H9 (cell line): Measurements from ENCODE around the gene ROR1. TPM values are rescaled to one million over a fixed set of nuclear protein-coding genes. Genes with fewer than 3 reads are reported as not detected.

ENCODE experiments used
- DNase-seq: peaks from one replicate; pipeline ENCODE4 v3.0.0-alpha.2; 2017
- H2AFZ ChIP-seq: one replicate; pipeline ENCODE4 v1.6.1; 2013; ENCODE audit warnings: mild to moderate bottlenecking, low read length, control low read depth, moderate library complexity
- H2AK5ac ChIP-seq: 2 replicates; pipeline ENCODE4 v1.6.1; 2013; ENCODE audit warnings: low read length, control low read depth, mixed read lengths; ENCODE audit not compliant: insufficient read length
- H2BK120ac ChIP-seq: one replicate; pipeline ENCODE4 v1.6.1; 2013; ENCODE audit warnings: low read depth, mild to moderate bottlenecking, low read length, control low read depth, inconsistent platforms; ENCODE audit not compliant: poor library complexity, severe bottlenecking
- H2BK12ac ChIP-seq: 2 replicates; pipeline ENCODE4 v1.6.1; 2013; ENCODE audit warnings: low read length, control low read depth, mixed read lengths, low read depth; ENCODE audit not compliant: insufficient read length
- H2BK15ac ChIP-seq: 2 replicates; pipeline ENCODE4 v1.6.1; 2013; ENCODE audit warnings: low read depth, low read length, control low read depth
- H2BK20ac ChIP-seq: one replicate; pipeline ENCODE4 v1.6.1; 2013; ENCODE audit warnings: low read depth, mild to moderate bottlenecking, low read length, control low read depth, inconsistent platforms; ENCODE audit not compliant: poor library complexity, severe bottlenecking
- H2BK5ac ChIP-seq: 2 replicates; pipeline ENCODE4 v1.6.1; 2013; ENCODE audit warnings: low read length, control low read depth, mixed read lengths; ENCODE audit not compliant: insufficient read length
- H3K14ac ChIP-seq: 2 replicates; pipeline ENCODE4 v1.6.1; 2013; ENCODE audit warnings: low read length, control low read depth; ENCODE audit not compliant: insufficient read depth
- H3K18ac ChIP-seq: 2 replicates; pipeline ENCODE4 v1.6.1; 2013; ENCODE audit warnings: low read depth, mild to moderate bottlenecking, mixed read lengths, low read length, control low read depth; ENCODE audit not compliant: insufficient read length
- H3K23ac ChIP-seq: 2 replicates; pipeline ENCODE4 v1.6.1; 2013; ENCODE audit warnings: low read length, control low read depth, mixed read lengths, low read depth; ENCODE audit not compliant: insufficient read length
- H3K23me2 ChIP-seq: 2 replicates; pipeline ENCODE4 v1.6.1; 2013; ENCODE audit warnings: low read depth, mild to moderate bottlenecking, mixed read lengths, low read length, control low read depth; ENCODE audit not compliant: insufficient read length, poor library complexity, severe bottlenecking
- H3K27ac ChIP-seq: 2 replicates; pipeline ENCODE4 v1.5.1; 2013; ENCODE audit warnings: low read length, control low read depth, mixed read lengths, low read depth; ENCODE audit not compliant: insufficient read length
- H3K27me3 ChIP-seq: 2 replicates; pipeline ENCODE4 v1.6.1; 2013; ENCODE audit warnings: low read length, control low read depth, inconsistent platforms; ENCODE audit not compliant: insufficient read depth
- H3K4ac ChIP-seq: 2 replicates; pipeline ENCODE4 v1.6.1; 2013; ENCODE audit warnings: low read depth, mild to moderate bottlenecking, control low read depth, inconsistent platforms, low read length, moderate library complexity
- H3K4me1 ChIP-seq: 2 replicates; pipeline ENCODE4 v1.6.1; 2013; ENCODE audit warnings: low read length, control low read depth, inconsistent platforms; ENCODE audit not compliant: insufficient read depth
- H3K4me2 ChIP-seq: 2 replicates; pipeline ENCODE4 v1.6.1; 2013; ENCODE audit warnings: low read length, control low read depth, mixed read lengths; ENCODE audit not compliant: insufficient read length, insufficient read depth
- H3K56ac ChIP-seq: 2 replicates; pipeline ENCODE4 v1.6.1; 2013; ENCODE audit warnings: low read depth, mild to moderate bottlenecking, mixed read lengths, low read length, control low read depth; ENCODE audit not compliant: insufficient read length
- H3K79me1 ChIP-seq: 2 replicates; pipeline ENCODE4 v1.6.1; 2013; ENCODE audit warnings: low read depth, mild to moderate bottlenecking, moderate library complexity, low read length, control low read depth, inconsistent platforms; ENCODE audit not compliant: insufficient read depth, poor library complexity, severe bottlenecking
- H3K79me2 ChIP-seq: 2 replicates; pipeline ENCODE4 v1.6.1; 2013; ENCODE audit warnings: low read length, control low read depth, inconsistent platforms; ENCODE audit not compliant: insufficient read depth
- H3K9ac ChIP-seq: 2 replicates; pipeline ENCODE4 v1.6.1; 2013; ENCODE audit warnings: low read length, control low read depth, mixed read lengths; ENCODE audit not compliant: insufficient read length; ENCODE audit errors: extremely low read depth
- H3K9me3 ChIP-seq: one replicate; pipeline ENCODE4 v1.6.1; 2013; ENCODE audit warnings: low read depth, low read length, inconsistent platforms; ENCODE audit not compliant: control insufficient read depth
- H3T11ph ChIP-seq: one replicate; pipeline ENCODE4 v1.6.1; 2013; ENCODE audit warnings: mild to moderate bottlenecking, low read length, control low read depth, inconsistent platforms
- H4K20me1 ChIP-seq: one replicate; pipeline ENCODE4 v1.6.1; 2013; ENCODE audit not compliant: control insufficient read depth, insufficient read length, insufficient read depth
- H4K5ac ChIP-seq: 2 replicates; pipeline ENCODE4 v1.6.1; 2013; ENCODE audit warnings: low read depth, mild to moderate bottlenecking, mixed read lengths, low read length, control low read depth; ENCODE audit not compliant: insufficient read length
- H4K8ac ChIP-seq: replicated peaks from 2 replicates; pipeline ENCODE4 v1.6.1; 2013; ENCODE audit warnings: low read length, control low read depth, mixed read lengths, low read depth; ENCODE audit not compliant: insufficient read length
- H4K91ac ChIP-seq: 2 replicates; pipeline ENCODE4 v1.6.1; 2013; ENCODE audit warnings: low read depth, mild to moderate bottlenecking, moderate library complexity, mixed read lengths, low read length, control low read depth; ENCODE audit not compliant: insufficient read length
- H3K27ac Mint-ChIP-seq, 3 experiments: 2 replicates in 2 of 3; 3 replicates in 1 of 3; pipeline ENCODE4 v1.8.0; 2020 to 2021; ENCODE audit warnings: mixed read lengths in 3 of 3, mild to moderate bottlenecking in 1 of 3, moderate library complexity in 1 of 3
- H3K27me3 Mint-ChIP-seq: 2 replicates; pipeline ENCODE4 v1.8.0; 2021; ENCODE audit warnings: low read depth, mild to moderate bottlenecking, moderate library complexity, mixed read lengths
- H3K36me3 Mint-ChIP-seq, 3 experiments: 2 replicates in 2 of 3; 3 replicates in 1 of 3; pipeline ENCODE4 v1.8.0; 2020 to 2021; ENCODE audit warnings: low read depth in 3 of 3, mixed read lengths in 3 of 3; ENCODE audit not compliant: insufficient read depth in 1 of 3
- H3K4me1 Mint-ChIP-seq, 2 experiments: 2 replicates each; pipeline ENCODE4 v1.8.0; 2020; ENCODE audit warnings: mixed read lengths in 2 of 2
- H3K4me3 Mint-ChIP-seq, 2 experiments: 2 replicates in 1 of 2; 3 replicates in 1 of 2; pipeline ENCODE4 v1.8.0; 2020 to 2021; ENCODE audit warnings: mild to moderate bottlenecking in 2 of 2, mixed read lengths in 2 of 2, moderate library complexity in 1 of 2
- H3K9me3 Mint-ChIP-seq, 2 experiments: 2 replicates in 1 of 2; 3 replicates in 1 of 2; pipeline ENCODE4 v1.8.0; 2020; ENCODE audit warnings: mild to moderate bottlenecking in 2 of 2, mixed read lengths in 2 of 2, moderate library complexity in 1 of 2
- CTCF ChIP-seq: fragments of 200-600 bp; sonication (generic); conservative IDR thresholded peaks from 3 replicates; pipeline ENCODE4 v1.8.0; 2021; ENCODE audit warnings: antibody characterized with exemption, mild to moderate bottlenecking
- WGBS: extraction: QIAGEN DNeasy Blood & Tissue Kit; methylation state at CpG from one replicate; pipeline ENCODE4 v1.1.7; 2013; ENCODE audit warnings: missing lambda C conversion rate, low lambda C conversion rate, mixed read lengths; ENCODE audit not compliant: insufficient read length; ENCODE audit errors: extremely low coverage; 5-methylcytosine and 5-hydroxymethylcytosine counted together
- total RNA-seq: library from RNA; stranded (reverse); gene quantifications from 2 replicates; pipeline ENCODE4 v1.2.1, GENCODE V29; 2021

Gene ROR1
- total RNA-seq, 1 experiment from 2014 or later = 75.9 TPM

- Histone ChIP-seq H3K79me2 (peaks cover 56% of the 10 kb centered on the region), H2BK120ac (no peak overlapping the region), H3K9me3 (no peaks in the 10 kb centered on the region), H3K79me1 (peaks cover 4% of the 10 kb centered on the region), H2BK15ac (peak overlapping the region; percentile 82; the same call in 1 of the 2 replicates), H3K4me1 (peaks cover 46% of the 10 kb centered on the region; the same call in 1 of the 2 replicates), H4K5ac (no peak overlapping the region), H3K23ac (no peak overlapping the region), H3K27me3 (no peaks in the 10 kb centered on the region), H3K9ac (peak overlapping the region; percentile 48), H2AFZ (no peak overlapping the region), H2AK5ac (no peak overlapping the region), H2BK12ac (peak overlapping the region; percentile 26), H3K18ac (peak overlapping the region; percentile 40), H4K91ac (no peak overlapping the region), H3K14ac (peak overlapping the region; percentile 65; the same call in 1 of the 2 replicates), H3K4ac (no peak overlapping the region), H3K4me2 (peak overlapping the region; percentile 28), H3K56ac (no peak overlapping the region), H3K27ac (peak overlapping the region; percentile 30), H3K23me2 (peaks cover 10% of the 10 kb centered on the region), H2BK5ac (no peak overlapping the region), H3T11ph (no peak overlapping the region), H2BK20ac (no peak overlapping the region), H4K8ac (no peak overlapping the region), H4K20me1 (no peaks in the 10 kb centered on the region)
- Mint-ChIP-seq H3K36me3 (peaks cover 0 to 13% (median 5%) of the 10 kb centered on the region in 3 experiments; a peak in 6 of 7 replicates), H3K27me3 (no peaks in the 10 kb centered on the region), H3K4me3 (peak overlapping the region; percentile 30 to 45), H3K4me1 (peaks cover 85 to 92% of the 10 kb centered on the region in 2 experiments), H3K27ac (peak overlapping the region; percentile 92 to 95 (median 95)), H3K9me3 (no peaks in the 10 kb centered on the region)
- DNase-seq = no peak
- WGBS = no CpG with 5 or more reads among the region's 7 CpGs
- no peak for TF ChIP-seq CTCF
Measured at GRCh38 chr1:63779338-63780211, 5.8 kb downstream of the ROR1 start.
